Thoracic aorta (tissue), 2 donors: ENCODE measurements around the gene THADA. TPM values are rescaled to one million over a fixed set of nuclear protein-coding genes. Genes with fewer than 3 reads are reported as not detected.
A peak's percentile ranks its signal among the peaks of the same experiment; 100 is the strongest.

Source experiments
- ATAC-seq: fragments of 150-250 bp; one replicate; pipeline ENCODE4 v1.8.0; 2017; ENCODE audit warnings: low read depth; ENCODE audit not compliant: insufficient number of reproducible peaks, low FRiP score
- DNase-seq: peaks from one replicate; pipeline ENCODE4 v3.0.0-alpha.2; 2020; ENCODE audit warnings: low spot score
- H3K27ac ChIP-seq, 2 donors: fragments of 200-600 bp; sonication (generic); 1 replicate in 1 of 2; 2 replicates in 1 of 2; pipeline ENCODE4 v1.5.1; 2016; ENCODE audit warnings: mild to moderate bottlenecking in 2 of 2, moderate library complexity in 2 of 2
- H3K27me3 ChIP-seq: fragments of 200-600 bp; sonication (generic); replicated peaks from 2 replicates; pipeline ENCODE4 v1.6.0; 2016; ENCODE audit warnings: mild to moderate bottlenecking; ENCODE audit not compliant: insufficient read depth
- H3K36me3 ChIP-seq: fragments of 200-600 bp; sonication (generic); one replicate; pipeline ENCODE4 v1.5.1; 2016
- H3K4me1 ChIP-seq, 2 donors: fragments of 200-600 bp; sonication (generic); 1 replicate in 1 of 2; 2 replicates in 1 of 2; pipeline versions ENCODE4 v1.5.1 to v1.6.0; 2016; ENCODE audit warnings: low read depth in 2 of 2, mild to moderate bottlenecking in 1 of 2; ENCODE audit not compliant: control insufficient read depth in 1 of 2
- H3K4me3 ChIP-seq: fragments of 200-600 bp; sonication (generic); 2 replicates; pipeline ENCODE4 v1.5.1; 2016; ENCODE audit warnings: mild to moderate bottlenecking
- H3K9me3 ChIP-seq: fragments of 200-600 bp; sonication (generic); 2 replicates; pipeline ENCODE4 v1.5.1; 2016
- CTCF ChIP-seq: fragments of 200-600 bp; sonication (generic); IDR thresholded peaks from one replicate; pipeline ENCODE4 v1.5.1; 2019; ENCODE audit warnings: antibody characterized with exemption
- total RNA-seq, 2 donors: library from RNA; depleted of rRNA; stranded (reverse); fragments of >200 nt; gene quantifications; one replicate each; pipeline versions ENCODE4 v1.1.0 to v1.2.3, GENCODE V29; 2016

Gene THADA
- total RNA-seq, 2 donors from 2014 or later = 33.3 to 46.6 TPM

- Histone ChIP-seq H3K36me3 (no peaks in the 10 kb centered on the region), H3K27ac (peak overlapping the region; percentile 41 to 66), H3K27me3 (no peaks in the 10 kb centered on the region), H3K9me3 (no peaks in the 10 kb centered on the region), H3K4me3 (no peak overlapping the region), H3K4me1 (peaks cover 36 to 84% of the 10 kb centered on the region in 2 donors)
- DNase-seq (no peak), ATAC-seq (no peak)
- TF ChIP-seq CTCF = no peak
Observed at GRCh38 chr2:43412114-43412753, 183.6 kb downstream of the THADA start.

- ATAC-seq (no peak), DNase-seq (no peak)
- H3K4me3 ChIP-seq = no peak overlapping the region
- H3K36me3 ChIP-seq = no peaks in the 10 kb centered on the region
- H3K27me3 ChIP-seq = no peaks in the 10 kb centered on the region
- no peak for TF ChIP-seq CTCF
- H3K27ac ChIP-seq = no peak overlapping the region
- H3K4me1 ChIP-seq = peaks cover 37 to 80% of the 10 kb centered on the region in 2 donors
- H3K9me3 ChIP-seq = no peaks in the 10 kb centered on the region
Observed at GRCh38 chr2:43410055-43410604, 185.7 kb downstream of the THADA start.

GRCh38 chr2:43408407-43409160 lies 187.3 kb downstream of the THADA start:
- H3K27ac ChIP-seq = no peak overlapping the region
- no peak overlapping the region for H3K4me3 ChIP-seq
- H3K9me3 ChIP-seq = no peaks in the 10 kb centered on the region
- no peaks in the 10 kb centered on the region for H3K27me3 ChIP-seq
- DNase-seq (no peak), ATAC-seq (no peak)
- no peak for TF ChIP-seq CTCF
- H3K4me1 ChIP-seq = peaks cover 24 to 65% of the 10 kb centered on the region in 2 donors
- no peaks in the 10 kb centered on the region for H3K36me3 ChIP-seq

GRCh38 chr2:43407935-43408334 lies 187.9 kb downstream of the THADA start:
- Histone ChIP-seq H3K36me3 (no peaks in the 10 kb centered on the region), H3K9me3 (no peaks in the 10 kb centered on the region), H3K4me1 (peaks cover 20 to 58% of the 10 kb centered on the region in 2 donors), H3K27ac (no peak overlapping the region), H3K4me3 (no peak overlapping the region), H3K27me3 (no peaks in the 10 kb centered on the region)
- no peak for TF ChIP-seq CTCF
- no peak for ATAC-seq
- no peak for DNase-seq

- no peak for TF ChIP-seq CTCF
- Histone ChIP-seq H3K4me3 (no peak overlapping the region), H3K27me3 (no peaks in the 10 kb centered on the region), H3K36me3 (no peaks in the 10 kb centered on the region), H3K4me1 (peaks cover 17 to 48% of the 10 kb centered on the region in 2 donors), H3K27ac (no peak overlapping the region), H3K9me3 (no peaks in the 10 kb centered on the region)
- no peak for DNase-seq
- ATAC-seq = no peak
Observed at GRCh38 chr2:43406651-43407279, 189.1 kb downstream of the THADA start.
